ENCODE data around the gene ALAS1.

DNA sequence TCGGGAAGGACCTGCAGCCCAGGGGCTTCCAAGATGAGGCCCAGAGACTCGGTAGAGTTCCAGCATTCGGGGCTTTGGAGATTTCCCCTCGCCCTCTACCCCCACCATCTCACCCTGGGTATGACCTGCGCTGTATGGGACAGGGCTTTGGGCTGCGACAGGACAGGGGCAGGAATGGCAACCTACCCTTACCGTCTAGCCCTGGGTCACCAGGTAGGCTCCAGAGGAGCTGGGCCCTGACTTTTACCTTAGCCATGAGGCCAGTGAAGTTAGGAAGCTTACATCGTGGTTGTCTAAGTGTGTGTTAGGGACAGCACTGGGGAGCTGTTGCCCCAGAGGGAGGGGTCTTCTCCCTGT, 48.3 kb downstream of the ALAS1 start:
- TF ChIP-seq, protein P1, sequence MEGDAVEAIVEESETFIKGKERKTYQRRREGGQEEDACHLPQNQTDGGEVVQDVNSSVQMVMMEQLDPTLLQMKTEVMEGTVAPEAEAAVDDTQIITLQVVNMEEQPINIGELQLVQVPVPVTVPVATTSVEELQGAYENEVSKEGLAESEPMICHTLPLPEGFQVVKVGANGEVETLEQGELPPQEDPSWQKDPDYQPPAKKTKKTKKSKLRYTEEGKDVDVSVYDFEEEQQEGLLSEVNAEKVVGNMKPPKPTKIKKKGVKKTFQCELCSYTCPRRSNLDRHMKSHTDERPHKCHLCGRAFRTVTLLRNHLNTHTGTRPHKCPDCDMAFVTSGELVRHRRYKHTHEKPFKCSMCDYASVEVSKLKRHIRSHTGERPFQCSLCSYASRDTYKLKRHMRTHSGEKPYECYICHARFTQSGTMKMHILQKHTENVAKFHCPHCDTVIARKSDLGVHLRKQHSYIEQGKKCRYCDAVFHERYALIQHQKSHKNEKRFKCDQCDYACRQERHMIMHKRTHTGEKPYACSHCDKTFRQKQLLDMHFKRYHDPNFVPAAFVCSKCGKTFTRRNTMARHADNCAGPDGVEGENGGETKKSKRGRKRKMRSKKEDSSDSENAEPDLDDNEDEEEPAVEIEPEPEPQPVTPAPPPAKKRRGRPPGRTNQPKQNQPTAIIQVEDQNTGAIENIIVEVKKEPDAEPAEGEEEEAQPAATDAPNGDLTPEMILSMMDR (IDR thresholded peaks at IDR 0.05), result no peak
- no peak for TF ChIP-seq EZH2 (IDR thresholded peaks at IDR 0.05; ENCODE audit: borderline replicate concordance, insufficient read depth, low read depth, low read length, poor library complexity, severe bottlenecking)

Measured in B cell (primary cell).